CD4-positive, CD25-positive, alpha-beta regulatory T cell (primary cell): ENCODE measurements around the gene NEK5. TPM values are rescaled to one million over a fixed set of nuclear protein-coding genes. Genes with fewer than 3 reads are reported as not detected.

Experiments used
- ATAC-seq, 2 donors: fragments of 150-1000 bp; cut with Tn5 transposase; one replicate each; pipeline ENCODE4 v1.10.0; 2021; ENCODE audit warnings: low read depth in 2 of 2, moderate number of reproducible peaks in 2 of 2, moderate library complexity in 1 of 2
- DNase-seq, 3 donors: peaks; one replicate each; pipeline versions ENCODE4 v3.0.0 to v3.0.0-alpha.2; 2012 to 2022; ENCODE audit warnings: mixed read lengths in 1 of 3
- H3K27ac ChIP-seq: one replicate; pipeline ENCODE4 v1.7.0; 2013; ENCODE audit warnings: mild to moderate bottlenecking, low read length; ENCODE audit not compliant: insufficient read depth, poor library complexity, severe bottlenecking
- H3K27me3 ChIP-seq: one replicate; pipeline ENCODE4 v1.7.0; 2013; ENCODE audit warnings: low read length; ENCODE audit not compliant: control insufficient read depth, insufficient read depth
- H3K36me3 ChIP-seq: one replicate; pipeline ENCODE4 v1.7.0; 2013; ENCODE audit warnings: mild to moderate bottlenecking, low read length, moderate library complexity; ENCODE audit not compliant: control insufficient read depth, insufficient read depth
- H3K4me1 ChIP-seq: 2 replicates; pipeline ENCODE4 v1.7.0; 2013; ENCODE audit warnings: mild to moderate bottlenecking, low read length; ENCODE audit not compliant: insufficient read depth, control insufficient read depth, poor library complexity, severe bottlenecking
- H3K4me3 ChIP-seq: one replicate; pipeline ENCODE4 v1.7.0; 2013; ENCODE audit warnings: low read depth, mild to moderate bottlenecking, low read length, moderate library complexity
- H3K9me3 ChIP-seq, 2 experiments: 1 replicate in 1 of 2; 2 replicates in 1 of 2; pipeline ENCODE4 v1.7.0; 2013; ENCODE audit warnings: low read length in 2 of 2, mild to moderate bottlenecking in 1 of 2, moderate library complexity in 1 of 2; ENCODE audit not compliant: control insufficient read depth in 2 of 2
- H3K27ac Mint-ChIP-seq, 3 donors: one replicate each; pipeline ENCODE4 v1.8.0; 2020 to 2022; ENCODE audit warnings: mild to moderate bottlenecking in 3 of 3, mixed read lengths in 3 of 3, moderate library complexity in 2 of 3
- H3K27me3 Mint-ChIP-seq: one replicate; pipeline ENCODE4 v1.8.0; 2022; ENCODE audit warnings: mild to moderate bottlenecking, mixed read lengths
- H3K36me3 Mint-ChIP-seq: one replicate; pipeline ENCODE4 v1.8.0; 2020; ENCODE audit warnings: mixed read lengths
- H3K4me1 Mint-ChIP-seq, 4 donors: one replicate each; pipeline ENCODE4 v1.8.0; 2020 to 2022; ENCODE audit warnings: mixed read lengths in 4 of 4, mild to moderate bottlenecking in 1 of 4
- H3K4me3 Mint-ChIP-seq, 4 donors: one replicate each; pipeline ENCODE4 v1.8.0; 2020 to 2022; ENCODE audit warnings: mild to moderate bottlenecking in 4 of 4, mixed read lengths in 4 of 4, moderate library complexity in 3 of 4
- H3K9me3 Mint-ChIP-seq, 7 donors: one replicate each; pipeline ENCODE4 v1.8.0; 2020 to 2022; ENCODE audit warnings: mixed read lengths in 7 of 7, mild to moderate bottlenecking in 3 of 7, moderate library complexity in 2 of 7
- polyA plus RNA-seq, 4 donors: library from polyadenylated mRNA; unstranded; fragments of 300-500 nt; fragmentation: Illumina TruSeq; gene quantifications; one replicate each; pipeline ENCODE4 v1.2.3, GENCODE V29; 2021
- total RNA-seq: library from RNA; stranded (reverse); gene quantifications from one replicate; pipeline ENCODE4 v1.2.3, GENCODE V29; 2022

NEK5 gene
- total and polyA plus RNA-seq, 5 donors from 2014 or later: 0.06 to 0.07 TPM; not detected in 3

- Mint-ChIP-seq H3K4me1 (peaks cover 0 to 5% (median 0%) of the 10 kb centered on the region in 4 donors), H3K36me3 (peaks cover 26% of the 10 kb centered on the region)
- DNase-seq: no peak
These were observed 7.9 kb upstream of the NEK5 start for GRCh38 chr13:52136763-52137162.

GRCh38 chr13:52130641-52131040 lies 1.8 kb upstream of the NEK5 start:
- no peak for DNase-seq
- Histone ChIP-seq H3K36me3 (peaks cover 20% of the 10 kb centered on the region), H3K4me3 (no peak overlapping the region), H3K4me1 (peaks cover 18% of the 10 kb centered on the region), H3K27ac (no peak overlapping the region), H3K9me3 (no peaks in the 10 kb centered on the region), H3K27me3 (peaks cover 6% of the 10 kb centered on the region)
- ATAC-seq: no peak
- H3K9me3 Mint-ChIP-seq: no peaks in the 10 kb centered on the region
- H3K36me3 Mint-ChIP-seq: peaks cover 17% of the 10 kb centered on the region
- peaks cover 4 to 21% (median 8%) of the 10 kb centered on the region in 4 donors for H3K4me1 Mint-ChIP-seq
- H3K27ac Mint-ChIP-seq: no peak overlapping the region
- H3K27me3 Mint-ChIP-seq: peaks cover 28% of the 10 kb centered on the region
- no peak overlapping the region for H3K4me3 Mint-ChIP-seq

More at GRCh38 chr13:52136763-52137162, 7.9 kb upstream of the NEK5 start:
- no peak overlapping the region for H3K4me3 ChIP-seq
- no peak for ATAC-seq
- H3K27ac ChIP-seq: no peak overlapping the region
- H3K9me3 Mint-ChIP-seq: no peaks in the 10 kb centered on the region
- peaks cover 18% of the 10 kb centered on the region for H3K36me3 ChIP-seq
- H3K27me3 ChIP-seq: no peaks in the 10 kb centered on the region
- no peaks in the 10 kb centered on the region for H3K27me3 Mint-ChIP-seq
- H3K9me3 ChIP-seq: no peaks in the 10 kb centered on the region
- no peak overlapping the region for H3K4me3 Mint-ChIP-seq
- H3K4me1 ChIP-seq: no peaks in the 10 kb centered on the region
- H3K27ac Mint-ChIP-seq: no peak overlapping the region

GRCh38 chr13:52127783-52128702 lies 830 bp downstream of the NEK5 start:
- H3K9me3 ChIP-seq: no peaks in the 10 kb centered on the region
- peaks cover 14% of the 10 kb centered on the region for H3K36me3 ChIP-seq
- peaks cover 4 to 21% (median 8%) of the 10 kb centered on the region in 4 donors for H3K4me1 Mint-ChIP-seq
- peaks cover 46% of the 10 kb centered on the region for H3K27me3 Mint-ChIP-seq
- H3K27ac ChIP-seq: no peak overlapping the region
- peak; percentile 32 to 72 (median 64) for DNase-seq
- H3K36me3 Mint-ChIP-seq: peaks cover 16% of the 10 kb centered on the region
- H3K9me3 Mint-ChIP-seq: peaks cover 0 to 2% (median 0%) of the 10 kb centered on the region in 7 donors
- peaks cover 6% of the 10 kb centered on the region for H3K27me3 ChIP-seq
- peak; percentile 45 to 61 for ATAC-seq
- peak overlapping the region; percentile 79 to 83 (median 82) for H3K4me3 Mint-ChIP-seq
- peak overlapping the region; percentile 79 for H3K4me3 ChIP-seq
- H3K4me1 ChIP-seq: peaks cover 18% of the 10 kb centered on the region
- peak overlapping the region in 2 of 3 donors; percentile 2 to 6 for H3K27ac Mint-ChIP-seq

GRCh38 chr13:52127378-52127777 lies 1.5 kb downstream of the NEK5 start:
- no peak overlapping the region for H3K4me3 ChIP-seq
- no peak for ATAC-seq
- Mint-ChIP-seq H3K9me3 (peaks cover 0 to 2% (median 0%) of the 10 kb centered on the region in 7 donors), H3K36me3 (peaks cover 10% of the 10 kb centered on the region), H3K4me1 (peaks cover 4 to 21% (median 8%) of the 10 kb centered on the region in 4 donors), H3K27ac (no peak overlapping the region), H3K27me3 (peaks cover 51% of the 10 kb centered on the region), H3K4me3 (peak overlapping the region in 2 of 4 donors; percentile 81 to 83)
- no peak overlapping the region for H3K27ac ChIP-seq
- peaks cover 10% of the 10 kb centered on the region for H3K27me3 ChIP-seq
- no peaks in the 10 kb centered on the region for H3K9me3 ChIP-seq
- H3K4me1 ChIP-seq: peaks cover 18% of the 10 kb centered on the region
- peaks cover 8% of the 10 kb centered on the region for H3K36me3 ChIP-seq
- no peak for DNase-seq

- DNase-seq (no peak), ATAC-seq (no peak)
- no peaks in the 10 kb centered on the region for H3K9me3 ChIP-seq
- H3K27ac Mint-ChIP-seq: peak overlapping the region in 1 of 3 donors; percentile 45
- H3K27ac ChIP-seq: no peak overlapping the region
- H3K4me3 Mint-ChIP-seq: no peak overlapping the region
- H3K36me3 ChIP-seq: no peaks in the 10 kb centered on the region
- H3K4me1 ChIP-seq: peaks cover 18% of the 10 kb centered on the region
- H3K9me3 Mint-ChIP-seq: peaks cover 0 to 2% (median 0%) of the 10 kb centered on the region in 7 donors
- peaks cover 58% of the 10 kb centered on the region for H3K27me3 Mint-ChIP-seq
- H3K36me3 Mint-ChIP-seq: no peaks in the 10 kb centered on the region
- no peak overlapping the region for H3K4me3 ChIP-seq
- H3K27me3 ChIP-seq: peaks cover 10% of the 10 kb centered on the region
- peaks cover 4 to 21% (median 8%) of the 10 kb centered on the region in 4 donors for H3K4me1 Mint-ChIP-seq
These were observed 3.3 kb downstream of the NEK5 start for GRCh38 chr13:52125547-52125946.

- H3K9me3 ChIP-seq: no peaks in the 10 kb centered on the region
- Mint-ChIP-seq H3K27me3 (peaks cover 30% of the 10 kb centered on the region), H3K36me3 (no peaks in the 10 kb centered on the region), H3K9me3 (peaks cover 0 to 1% (median 0%) of the 10 kb centered on the region in 7 donors), H3K27ac (no peak overlapping the region), H3K4me3 (no peak overlapping the region), H3K4me1 (no peaks in the 10 kb centered on the region)
- H3K27ac ChIP-seq: no peak overlapping the region
- no peaks in the 10 kb centered on the region for H3K4me1 ChIP-seq
- ATAC-seq: no peak
- no peaks in the 10 kb centered on the region for H3K36me3 ChIP-seq
- H3K4me3 ChIP-seq: no peak overlapping the region
- DNase-seq: no peak
- H3K27me3 ChIP-seq: peaks cover 18% of the 10 kb centered on the region
These were observed 10.3 kb downstream of the NEK5 start for GRCh38 chr13:52118595-52118994.

GRCh38 chr13:52118095-52118494 lies 10.8 kb downstream of the NEK5 start:
- Mint-ChIP-seq H3K27me3 (peaks cover 25% of the 10 kb centered on the region), H3K36me3 (no peaks in the 10 kb centered on the region), H3K4me1 (no peaks in the 10 kb centered on the region), H3K9me3 (no peaks in the 10 kb centered on the region), H3K4me3 (no peak overlapping the region), H3K27ac (no peak overlapping the region)
- no peak overlapping the region for H3K4me3 ChIP-seq
- no peaks in the 10 kb centered on the region for H3K4me1 ChIP-seq
- ATAC-seq (no peak), DNase-seq (no peak)
- no peak overlapping the region for H3K27ac ChIP-seq
- H3K27me3 ChIP-seq: peaks cover 22% of the 10 kb centered on the region
- H3K9me3 ChIP-seq: no peaks in the 10 kb centered on the region
- H3K36me3 ChIP-seq: no peaks in the 10 kb centered on the region
